H9 (cell line): ENCODE results near the gene GPR32. TPM values are rescaled to one million over a fixed set of nuclear protein-coding genes. Genes with fewer than 3 reads are reported as not detected.

ENCODE experiments used
- DNase-seq: peaks from one replicate; pipeline ENCODE4 v3.0.0-alpha.2; 2017
- H2AFZ ChIP-seq: one replicate; pipeline ENCODE4 v1.6.1; 2013; ENCODE audit warnings: mild to moderate bottlenecking, low read length, control low read depth, moderate library complexity
- H2AK5ac ChIP-seq: 2 replicates; pipeline ENCODE4 v1.6.1; 2013; ENCODE audit warnings: low read length, control low read depth, mixed read lengths; ENCODE audit not compliant: insufficient read length
- H2BK120ac ChIP-seq: one replicate; pipeline ENCODE4 v1.6.1; 2013; ENCODE audit warnings: low read depth, mild to moderate bottlenecking, low read length, control low read depth, inconsistent platforms; ENCODE audit not compliant: poor library complexity, severe bottlenecking
- H2BK12ac ChIP-seq: 2 replicates; pipeline ENCODE4 v1.6.1; 2013; ENCODE audit warnings: low read length, control low read depth, mixed read lengths, low read depth; ENCODE audit not compliant: insufficient read length
- H2BK15ac ChIP-seq: 2 replicates; pipeline ENCODE4 v1.6.1; 2013; ENCODE audit warnings: low read depth, low read length, control low read depth
- H2BK20ac ChIP-seq: one replicate; pipeline ENCODE4 v1.6.1; 2013; ENCODE audit warnings: low read depth, mild to moderate bottlenecking, low read length, control low read depth, inconsistent platforms; ENCODE audit not compliant: poor library complexity, severe bottlenecking
- H2BK5ac ChIP-seq: 2 replicates; pipeline ENCODE4 v1.6.1; 2013; ENCODE audit warnings: low read length, control low read depth, mixed read lengths; ENCODE audit not compliant: insufficient read length
- H3K14ac ChIP-seq: 2 replicates; pipeline ENCODE4 v1.6.1; 2013; ENCODE audit warnings: low read length, control low read depth; ENCODE audit not compliant: insufficient read depth
- H3K18ac ChIP-seq: 2 replicates; pipeline ENCODE4 v1.6.1; 2013; ENCODE audit warnings: low read depth, mild to moderate bottlenecking, mixed read lengths, low read length, control low read depth; ENCODE audit not compliant: insufficient read length
- H3K23ac ChIP-seq: 2 replicates; pipeline ENCODE4 v1.6.1; 2013; ENCODE audit warnings: low read length, control low read depth, mixed read lengths, low read depth; ENCODE audit not compliant: insufficient read length
- H3K23me2 ChIP-seq: 2 replicates; pipeline ENCODE4 v1.6.1; 2013; ENCODE audit warnings: low read depth, mild to moderate bottlenecking, mixed read lengths, low read length, control low read depth; ENCODE audit not compliant: insufficient read length, poor library complexity, severe bottlenecking
- H3K27ac ChIP-seq: 2 replicates; pipeline ENCODE4 v1.5.1; 2013; ENCODE audit warnings: low read length, control low read depth, mixed read lengths, low read depth; ENCODE audit not compliant: insufficient read length
- H3K27me3 ChIP-seq: 2 replicates; pipeline ENCODE4 v1.6.1; 2013; ENCODE audit warnings: low read length, control low read depth, inconsistent platforms; ENCODE audit not compliant: insufficient read depth
- H3K4ac ChIP-seq: 2 replicates; pipeline ENCODE4 v1.6.1; 2013; ENCODE audit warnings: low read depth, mild to moderate bottlenecking, control low read depth, inconsistent platforms, low read length, moderate library complexity
- H3K4me1 ChIP-seq: 2 replicates; pipeline ENCODE4 v1.6.1; 2013; ENCODE audit warnings: low read length, control low read depth, inconsistent platforms; ENCODE audit not compliant: insufficient read depth
- H3K4me2 ChIP-seq: 2 replicates; pipeline ENCODE4 v1.6.1; 2013; ENCODE audit warnings: low read length, control low read depth, mixed read lengths; ENCODE audit not compliant: insufficient read length, insufficient read depth
- H3K56ac ChIP-seq: 2 replicates; pipeline ENCODE4 v1.6.1; 2013; ENCODE audit warnings: low read depth, mild to moderate bottlenecking, mixed read lengths, low read length, control low read depth; ENCODE audit not compliant: insufficient read length
- H3K79me1 ChIP-seq: 2 replicates; pipeline ENCODE4 v1.6.1; 2013; ENCODE audit warnings: low read depth, mild to moderate bottlenecking, moderate library complexity, low read length, control low read depth, inconsistent platforms; ENCODE audit not compliant: insufficient read depth, poor library complexity, severe bottlenecking
- H3K79me2 ChIP-seq: 2 replicates; pipeline ENCODE4 v1.6.1; 2013; ENCODE audit warnings: low read length, control low read depth, inconsistent platforms; ENCODE audit not compliant: insufficient read depth
- H3K9ac ChIP-seq: 2 replicates; pipeline ENCODE4 v1.6.1; 2013; ENCODE audit warnings: low read length, control low read depth, mixed read lengths; ENCODE audit not compliant: insufficient read length; ENCODE audit errors: extremely low read depth
- H3K9me3 ChIP-seq: one replicate; pipeline ENCODE4 v1.6.1; 2013; ENCODE audit warnings: low read depth, low read length, inconsistent platforms; ENCODE audit not compliant: control insufficient read depth
- H3T11ph ChIP-seq: one replicate; pipeline ENCODE4 v1.6.1; 2013; ENCODE audit warnings: mild to moderate bottlenecking, low read length, control low read depth, inconsistent platforms
- H4K20me1 ChIP-seq: one replicate; pipeline ENCODE4 v1.6.1; 2013; ENCODE audit not compliant: control insufficient read depth, insufficient read length, insufficient read depth
- H4K5ac ChIP-seq: 2 replicates; pipeline ENCODE4 v1.6.1; 2013; ENCODE audit warnings: low read depth, mild to moderate bottlenecking, mixed read lengths, low read length, control low read depth; ENCODE audit not compliant: insufficient read length
- H4K8ac ChIP-seq: replicated peaks from 2 replicates; pipeline ENCODE4 v1.6.1; 2013; ENCODE audit warnings: low read length, control low read depth, mixed read lengths, low read depth; ENCODE audit not compliant: insufficient read length
- H4K91ac ChIP-seq: 2 replicates; pipeline ENCODE4 v1.6.1; 2013; ENCODE audit warnings: low read depth, mild to moderate bottlenecking, moderate library complexity, mixed read lengths, low read length, control low read depth; ENCODE audit not compliant: insufficient read length
- H3K27ac Mint-ChIP-seq, 3 experiments: 2 replicates in 2 of 3; 3 replicates in 1 of 3; pipeline ENCODE4 v1.8.0; 2020 to 2021; ENCODE audit warnings: mixed read lengths in 3 of 3, mild to moderate bottlenecking in 1 of 3, moderate library complexity in 1 of 3
- H3K27me3 Mint-ChIP-seq: 2 replicates; pipeline ENCODE4 v1.8.0; 2021; ENCODE audit warnings: low read depth, mild to moderate bottlenecking, moderate library complexity, mixed read lengths
- H3K36me3 Mint-ChIP-seq, 3 experiments: 2 replicates in 2 of 3; 3 replicates in 1 of 3; pipeline ENCODE4 v1.8.0; 2020 to 2021; ENCODE audit warnings: low read depth in 3 of 3, mixed read lengths in 3 of 3; ENCODE audit not compliant: insufficient read depth in 1 of 3
- H3K4me1 Mint-ChIP-seq, 2 experiments: 2 replicates each; pipeline ENCODE4 v1.8.0; 2020; ENCODE audit warnings: mixed read lengths in 2 of 2
- H3K4me3 Mint-ChIP-seq, 2 experiments: 2 replicates in 1 of 2; 3 replicates in 1 of 2; pipeline ENCODE4 v1.8.0; 2020 to 2021; ENCODE audit warnings: mild to moderate bottlenecking in 2 of 2, mixed read lengths in 2 of 2, moderate library complexity in 1 of 2
- H3K9me3 Mint-ChIP-seq, 2 experiments: 2 replicates in 1 of 2; 3 replicates in 1 of 2; pipeline ENCODE4 v1.8.0; 2020; ENCODE audit warnings: mild to moderate bottlenecking in 2 of 2, mixed read lengths in 2 of 2, moderate library complexity in 1 of 2
- CTCF ChIP-seq: fragments of 200-600 bp; sonication (generic); conservative IDR thresholded peaks from 3 replicates; pipeline ENCODE4 v1.8.0; 2021; ENCODE audit warnings: antibody characterized with exemption, mild to moderate bottlenecking
- WGBS: extraction: QIAGEN DNeasy Blood & Tissue Kit; methylation state at CpG from one replicate; pipeline ENCODE4 v1.1.7; 2013; ENCODE audit warnings: missing lambda C conversion rate, low lambda C conversion rate, mixed read lengths; ENCODE audit not compliant: insufficient read length; ENCODE audit errors: extremely low coverage; 5-methylcytosine and 5-hydroxymethylcytosine counted together
- total RNA-seq: library from RNA; stranded (reverse); gene quantifications from 2 replicates; pipeline ENCODE4 v1.2.1, GENCODE V29; 2021

Gene GPR32
- total RNA-seq, 1 experiment from 2014 or later = not detected

DNA sequence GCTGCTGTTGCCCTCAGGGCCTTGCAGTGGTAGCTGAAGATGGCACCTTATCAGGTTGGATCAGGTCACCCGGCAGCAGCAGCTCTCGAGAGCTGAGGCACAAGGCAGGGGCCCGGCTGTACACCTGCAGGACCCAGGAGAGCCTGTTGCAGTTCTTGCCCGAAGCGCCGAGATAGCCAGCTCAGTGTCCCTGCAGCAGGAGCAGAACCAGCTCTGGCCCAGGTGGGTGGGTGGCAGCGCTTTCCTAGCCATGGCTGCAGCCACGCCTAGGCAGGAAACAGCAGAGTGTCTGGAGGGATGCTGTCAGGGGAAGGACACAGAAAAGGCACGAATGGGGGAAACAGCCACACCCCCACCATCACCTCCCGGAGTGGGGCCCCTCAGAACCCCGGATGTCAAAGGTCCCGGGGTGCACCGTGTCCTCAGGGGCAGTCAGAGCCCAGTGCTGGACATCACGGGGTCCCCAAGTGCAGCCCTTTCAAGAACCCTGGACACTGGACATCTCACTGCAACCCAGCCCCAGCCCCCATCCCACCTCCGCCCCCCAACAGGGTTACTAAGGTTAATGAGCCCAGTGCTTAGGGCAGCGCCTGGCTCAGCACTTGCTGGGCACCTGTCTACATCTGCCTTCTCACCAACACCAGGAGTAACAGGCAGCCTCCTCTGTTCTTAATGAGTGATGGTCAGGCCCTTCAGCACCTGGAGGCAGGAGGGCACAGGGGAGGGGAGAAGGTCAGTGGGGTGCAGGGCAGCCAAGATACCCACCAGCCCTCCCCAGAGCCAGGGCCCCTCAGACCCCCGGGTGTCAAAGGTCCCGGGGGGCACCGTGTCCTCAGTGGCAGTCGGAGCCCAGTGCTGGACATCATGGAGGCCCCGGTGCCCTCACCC lies 28.6 kb downstream of the GPR32 start:
- Histone ChIP-seq H3K27me3 (no peaks in the 10 kb centered on the region), H2AFZ (no peak overlapping the region), H3K9ac (no peak overlapping the region), H3K56ac (no peak overlapping the region), H3K79me1 (peaks cover 9% of the 10 kb centered on the region), H3K18ac (no peak overlapping the region), H2BK20ac (no peak overlapping the region), H3K27ac (no peak overlapping the region), H2AK5ac (no peak overlapping the region), H3K4ac (no peak overlapping the region), H3K4me2 (no peak overlapping the region), H4K5ac (no peak overlapping the region), H2BK5ac (no peak overlapping the region), H3K14ac (no peak overlapping the region), H3K23me2 (peaks cover 11% of the 10 kb centered on the region), H4K8ac (no peak overlapping the region), H2BK120ac (no peak overlapping the region), H2BK12ac (no peak overlapping the region), H3K79me2 (peaks cover 20% of the 10 kb centered on the region; the same call in 1 of the 2 replicates), H4K20me1 (peaks cover 4% of the 10 kb centered on the region), H3T11ph (no peak overlapping the region), H3K4me1 (peaks cover 5% of the 10 kb centered on the region; the same call in 1 of the 2 replicates), H2BK15ac (no peak overlapping the region), H3K23ac (no peak overlapping the region), H3K9me3 (no peaks in the 10 kb centered on the region), H4K91ac (no peak overlapping the region)
- TF ChIP-seq CTCF = no peak
- no peak overlapping the region; a peak in 1 of 7 replicates for H3K27ac Mint-ChIP-seq
- H3K27me3 Mint-ChIP-seq = no peaks in the 10 kb centered on the region
- peaks cover 23 to 35% of the 10 kb centered on the region in 2 experiments for H3K4me1 Mint-ChIP-seq
- peaks cover 0 to 3% of the 10 kb centered on the region in 2 experiments; a peak in 2 of 5 replicates for H3K9me3 Mint-ChIP-seq
- WGBS = no CpG with 5 or more reads among the region's 21 CpGs
- H3K36me3 Mint-ChIP-seq = peaks cover 43 to 86% (median 65%) of the 10 kb centered on the region in 3 experiments
- H3K4me3 Mint-ChIP-seq = no peak overlapping the region
- DNase-seq = no peak
